Subcutaneous adipose tissue (tissue), 4 donors: ENCODE data around the gene FRMD4A. TPM values are rescaled to one million over a fixed set of nuclear protein-coding genes. Genes with fewer than 3 reads are reported as not detected.

ENCODE experiments used
- total RNA-seq, 4 donors: library from RNA; depleted of rRNA; stranded (reverse); fragments of >200 nt; gene quantifications; one replicate each; pipeline ENCODE4 v1.1.0, GENCODE V29; 2016
- TF ChIP-seq, protein P1 (sequence below): fragments of 450-650 bp; IDR thresholded peaks from one replicate; pipeline ENCODE4 v1.5.1; 2016; ENCODE audit warnings: low read depth, mild to moderate bottlenecking, control low read depth, antibody characterized with exemption, moderate library complexity

The FRMD4A gene
- total RNA-seq, 4 donors from 2014 or later = 70.0 to 206 (median 81.4) TPM

DNA sequence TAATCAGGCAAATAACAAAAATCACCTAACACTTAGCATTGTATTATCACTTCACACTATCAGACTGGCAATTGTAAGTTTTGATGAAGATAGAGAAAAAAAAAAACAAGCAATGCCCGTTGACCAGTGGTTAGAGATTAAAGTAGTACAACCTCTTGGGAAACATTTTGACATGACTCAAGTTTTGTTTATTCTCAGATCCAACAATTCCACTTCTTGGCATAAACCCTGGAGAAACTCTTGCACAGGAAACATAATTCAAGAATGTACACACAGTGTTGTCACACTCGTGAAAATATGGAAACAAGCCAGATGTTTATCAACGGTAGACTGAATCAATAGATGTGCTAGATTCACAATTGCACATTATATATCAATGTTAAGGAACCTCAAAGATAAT, 37.2 kb downstream of the FRMD4A start:
- TF ChIP-seq, protein P1, sequence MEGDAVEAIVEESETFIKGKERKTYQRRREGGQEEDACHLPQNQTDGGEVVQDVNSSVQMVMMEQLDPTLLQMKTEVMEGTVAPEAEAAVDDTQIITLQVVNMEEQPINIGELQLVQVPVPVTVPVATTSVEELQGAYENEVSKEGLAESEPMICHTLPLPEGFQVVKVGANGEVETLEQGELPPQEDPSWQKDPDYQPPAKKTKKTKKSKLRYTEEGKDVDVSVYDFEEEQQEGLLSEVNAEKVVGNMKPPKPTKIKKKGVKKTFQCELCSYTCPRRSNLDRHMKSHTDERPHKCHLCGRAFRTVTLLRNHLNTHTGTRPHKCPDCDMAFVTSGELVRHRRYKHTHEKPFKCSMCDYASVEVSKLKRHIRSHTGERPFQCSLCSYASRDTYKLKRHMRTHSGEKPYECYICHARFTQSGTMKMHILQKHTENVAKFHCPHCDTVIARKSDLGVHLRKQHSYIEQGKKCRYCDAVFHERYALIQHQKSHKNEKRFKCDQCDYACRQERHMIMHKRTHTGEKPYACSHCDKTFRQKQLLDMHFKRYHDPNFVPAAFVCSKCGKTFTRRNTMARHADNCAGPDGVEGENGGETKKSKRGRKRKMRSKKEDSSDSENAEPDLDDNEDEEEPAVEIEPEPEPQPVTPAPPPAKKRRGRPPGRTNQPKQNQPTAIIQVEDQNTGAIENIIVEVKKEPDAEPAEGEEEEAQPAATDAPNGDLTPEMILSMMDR = no peak

DNA sequence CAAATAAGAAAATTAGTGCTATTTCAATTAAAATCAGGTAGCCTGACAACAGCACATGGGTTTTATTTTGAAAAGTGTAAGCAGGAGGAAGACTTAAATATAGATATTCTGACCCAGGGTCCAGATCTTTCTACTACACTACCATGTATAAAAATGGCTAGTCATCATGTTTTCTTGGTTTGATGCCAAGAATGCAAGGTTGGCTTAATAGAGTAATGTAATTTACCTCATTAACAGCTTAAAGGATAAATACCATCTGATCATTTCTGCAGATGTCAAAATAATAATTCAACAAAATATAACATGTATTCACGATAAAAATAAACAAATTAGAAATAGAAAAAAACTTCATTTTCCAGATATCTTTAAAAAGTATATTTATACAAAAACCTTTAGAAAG, 39.4 kb downstream of the FRMD4A start:
- TF ChIP-seq, protein P1 = no peak

DNA sequence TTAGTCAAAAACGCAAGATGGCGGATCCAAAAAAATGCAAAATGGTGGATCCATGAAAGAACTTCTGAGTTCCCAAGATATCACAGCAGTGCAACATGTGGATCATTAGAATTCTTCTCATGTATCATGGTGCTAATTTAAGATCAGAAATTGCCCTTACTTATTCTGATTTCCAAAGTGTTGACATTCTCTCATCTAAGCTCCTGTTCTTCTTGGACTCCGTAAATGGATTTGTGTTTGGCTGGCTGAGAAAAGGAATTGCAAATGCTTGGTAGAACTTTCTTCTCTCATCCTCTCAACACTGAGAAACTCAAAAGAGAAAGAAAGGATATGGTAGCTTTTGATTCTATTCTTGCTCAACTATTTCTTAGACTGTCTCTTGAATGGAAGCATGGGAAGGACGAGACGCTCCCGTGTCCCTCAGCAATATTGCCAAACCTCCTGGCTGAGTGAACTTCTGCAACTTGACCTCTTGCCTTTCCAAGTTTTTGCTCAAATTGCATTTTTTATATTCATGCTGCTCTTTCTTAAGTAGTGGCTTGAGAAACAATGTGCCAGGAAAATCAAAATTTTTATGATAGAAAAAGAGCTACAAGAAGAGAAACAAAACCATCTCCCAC, 44.7 kb downstream of the FRMD4A start:
- TF ChIP-seq, protein P1 = no peak

DNA sequence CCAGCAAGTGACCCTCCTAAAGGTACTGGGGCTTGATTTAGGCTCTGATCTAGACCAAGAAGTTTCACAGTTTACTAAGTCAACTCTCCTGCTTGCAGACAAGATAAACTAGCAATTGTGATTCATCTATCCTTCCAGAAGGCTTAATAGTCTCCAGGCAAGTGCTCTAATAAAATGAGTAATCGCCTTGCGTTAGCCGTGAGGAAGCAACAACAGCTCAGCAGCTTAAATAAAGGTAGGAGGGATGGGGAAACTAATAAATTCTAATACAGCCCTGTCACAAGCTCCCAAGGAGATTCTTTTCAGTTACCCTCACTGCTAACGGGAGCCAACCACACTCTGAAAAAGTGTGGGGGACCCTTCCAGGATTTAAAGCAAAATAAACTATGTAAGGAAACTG, 48.4 kb downstream of the FRMD4A start:
- TF ChIP-seq, protein P1 = no peak

DNA sequence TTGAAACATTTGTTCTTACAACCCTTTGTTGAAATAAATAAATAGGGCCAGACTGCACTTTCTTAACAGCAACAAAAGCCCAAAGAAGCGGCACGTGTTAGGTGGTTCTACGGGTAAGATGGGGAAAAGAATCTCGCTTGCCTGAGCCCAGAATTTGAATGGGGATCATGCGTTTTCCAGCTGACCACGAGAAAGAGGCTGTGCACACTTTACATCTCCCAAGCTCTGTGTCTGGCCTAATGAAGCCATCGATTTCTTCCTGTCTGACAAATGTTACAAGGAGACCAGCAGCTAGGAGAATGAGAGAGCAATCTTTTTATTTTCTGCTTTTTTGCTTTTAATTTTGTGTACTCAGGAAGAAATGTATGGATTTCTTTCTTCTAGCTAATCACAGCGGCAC, 52.2 kb downstream of the FRMD4A start:
- TF ChIP-seq, protein P1 = no peak

DNA sequence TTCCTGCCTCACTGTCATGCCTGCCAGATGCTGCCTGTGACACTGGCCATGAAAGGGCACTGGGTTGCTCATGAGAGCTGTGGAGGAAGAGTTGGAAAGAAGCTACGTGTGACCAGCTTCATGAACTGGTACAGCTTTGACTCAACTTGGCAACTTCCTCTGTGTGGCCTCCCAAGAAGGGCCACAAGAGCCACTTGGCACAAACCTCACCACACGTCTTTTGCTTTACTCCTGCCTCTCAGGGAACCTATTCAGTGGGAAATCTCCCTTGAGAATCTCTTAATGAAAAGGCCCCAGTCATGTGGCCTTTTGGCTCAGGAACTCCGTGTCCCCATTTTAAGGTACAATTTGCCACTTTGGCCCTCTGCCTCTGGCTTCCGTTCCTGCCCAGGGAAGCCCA, 54.5 kb downstream of the FRMD4A start:
- TF ChIP-seq, protein P1 = no peak

DNA sequence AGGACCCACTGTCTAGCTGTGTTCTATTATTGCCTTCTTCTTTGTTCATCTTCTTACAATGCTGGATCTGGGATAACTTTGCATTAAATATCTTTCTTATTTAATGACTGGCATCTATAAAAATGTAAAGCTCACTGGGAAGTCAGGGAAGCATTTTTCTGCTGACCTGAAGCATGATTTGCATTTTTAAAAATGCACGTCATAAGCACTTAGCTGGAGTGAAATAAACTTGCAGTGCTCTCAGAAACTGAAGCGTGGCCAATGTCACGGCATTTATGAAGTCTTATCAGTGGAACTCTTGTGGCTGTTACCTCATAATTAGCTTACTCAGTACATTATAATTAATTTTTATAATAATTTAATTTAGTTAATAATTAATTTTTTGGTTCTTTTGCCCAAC, 59.1 kb downstream of the FRMD4A start:
- TF ChIP-seq, protein P1 = no peak
